GM12878 (cell line): ENCODE data around the gene OOEP.

Source experiments
- CREB1 ChIP-seq: IDR thresholded peaks from 2 replicates; pipeline ENCODE4 v1.6.1; 2012; ENCODE audit warnings: low read depth, mild to moderate bottlenecking, inconsistent platforms
- MYC ChIP-seq: IDR thresholded peaks from 2 replicates; pipeline ENCODE4 v1.6.1; 2011; ENCODE audit warnings: mild to moderate bottlenecking, low read length, moderate library complexity, inconsistent platforms; ENCODE audit not compliant: insufficient read depth, insufficient replicate concordance, insufficient read length, severe bottlenecking
- NBN ChIP-seq: fragments of 450-650 bp; IDR thresholded peaks from 2 replicates; pipeline ENCODE4 v1.6.1; 2016
- POLR2A ChIP-seq: IDR thresholded peaks from 2 replicates; pipeline ENCODE4 v1.6.1; 2011; ENCODE audit warnings: low read depth, mild to moderate bottlenecking, low read length
- POLR2AphosphoS5 ChIP-seq: IDR thresholded peaks from 2 replicates; pipeline ENCODE4 v1.6.1; 2011; ENCODE audit warnings: mild to moderate bottlenecking, low read length, inconsistent platforms
- TF ChIP-seq, protein P1 (sequence below): IDR thresholded peaks from 2 replicates; pipeline ENCODE4 v1.6.1; 2011; ENCODE audit warnings: borderline replicate concordance, low read depth, mild to moderate bottlenecking, moderate library complexity, mixed read lengths, low read length; ENCODE audit not compliant: insufficient read depth; ENCODE audit errors: extremely low read length
- TF ChIP-seq, protein P2 (sequence below), 3 experiments: IDR thresholded peaks in 2 of 3; conservative IDR thresholded peaks in 1 of 3; 2 replicates each; pipeline ENCODE4 v1.5.1; 2011; ENCODE audit warnings: low read depth in 3 of 3, low read length in 3 of 3, mild to moderate bottlenecking in 3 of 3, control low read depth in 2 of 3, moderate library complexity in 2 of 3, inconsistent platforms in 1 of 3, mixed read lengths in 1 of 3; ENCODE audit not compliant: control insufficient read depth in 2 of 3, insufficient read depth in 1 of 3; ENCODE audit errors: extremely low read depth in 1 of 3
- TF ChIP-seq, protein P3 (sequence below): IDR thresholded peaks from 2 replicates; pipeline ENCODE4 v1.6.1; 2011; ENCODE audit warnings: borderline replicate concordance, low read depth, mild to moderate bottlenecking, moderate library complexity, low read length; ENCODE audit not compliant: insufficient read depth, poor library complexity, severe bottlenecking

DNA sequence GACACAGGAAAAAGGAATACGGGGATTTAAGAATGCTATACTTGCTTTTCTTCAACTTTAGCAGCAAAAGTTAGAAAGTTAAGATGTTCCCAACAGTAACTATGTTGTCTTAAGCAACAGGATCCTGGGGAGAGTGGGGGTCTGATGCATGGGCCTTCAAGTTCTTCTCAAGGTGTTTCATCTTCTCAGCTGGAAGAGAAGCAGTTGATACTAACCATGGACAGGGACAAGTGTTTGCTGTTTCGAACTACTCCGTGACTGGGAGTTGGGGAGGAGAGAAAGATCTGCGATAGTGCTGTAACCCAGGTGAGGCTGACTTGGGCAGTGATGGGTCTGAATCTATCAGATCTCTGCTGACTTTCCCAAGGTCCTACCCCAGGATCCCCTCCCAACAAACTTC is 1.0 kb downstream of the OOEP start:
- TF ChIP-seq POLR2A = no peak
- TF ChIP-seq CREB1 = no peak
- TF ChIP-seq POLR2AphosphoS5 = no peak
- TF ChIP-seq, protein P1, sequence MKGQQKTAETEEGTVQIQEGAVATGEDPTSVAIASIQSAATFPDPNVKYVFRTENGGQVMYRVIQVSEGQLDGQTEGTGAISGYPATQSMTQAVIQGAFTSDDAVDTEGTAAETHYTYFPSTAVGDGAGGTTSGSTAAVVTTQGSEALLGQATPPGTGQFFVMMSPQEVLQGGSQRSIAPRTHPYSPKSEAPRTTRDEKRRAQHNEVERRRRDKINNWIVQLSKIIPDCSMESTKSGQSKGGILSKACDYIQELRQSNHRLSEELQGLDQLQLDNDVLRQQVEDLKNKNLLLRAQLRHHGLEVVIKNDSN = no peak
- TF ChIP-seq NBN = no peak
- TF ChIP-seq, protein P2, sequence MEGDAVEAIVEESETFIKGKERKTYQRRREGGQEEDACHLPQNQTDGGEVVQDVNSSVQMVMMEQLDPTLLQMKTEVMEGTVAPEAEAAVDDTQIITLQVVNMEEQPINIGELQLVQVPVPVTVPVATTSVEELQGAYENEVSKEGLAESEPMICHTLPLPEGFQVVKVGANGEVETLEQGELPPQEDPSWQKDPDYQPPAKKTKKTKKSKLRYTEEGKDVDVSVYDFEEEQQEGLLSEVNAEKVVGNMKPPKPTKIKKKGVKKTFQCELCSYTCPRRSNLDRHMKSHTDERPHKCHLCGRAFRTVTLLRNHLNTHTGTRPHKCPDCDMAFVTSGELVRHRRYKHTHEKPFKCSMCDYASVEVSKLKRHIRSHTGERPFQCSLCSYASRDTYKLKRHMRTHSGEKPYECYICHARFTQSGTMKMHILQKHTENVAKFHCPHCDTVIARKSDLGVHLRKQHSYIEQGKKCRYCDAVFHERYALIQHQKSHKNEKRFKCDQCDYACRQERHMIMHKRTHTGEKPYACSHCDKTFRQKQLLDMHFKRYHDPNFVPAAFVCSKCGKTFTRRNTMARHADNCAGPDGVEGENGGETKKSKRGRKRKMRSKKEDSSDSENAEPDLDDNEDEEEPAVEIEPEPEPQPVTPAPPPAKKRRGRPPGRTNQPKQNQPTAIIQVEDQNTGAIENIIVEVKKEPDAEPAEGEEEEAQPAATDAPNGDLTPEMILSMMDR (IDR thresholded peaks at IDR 0.05 in 2 of 3, conservative IDR thresholded peaks at IDR 0.05 in 1 of 3; ENCODE audit: control insufficient read depth in 2 of 3, extremely low read depth in 1 of 3, insufficient read depth in 1 of 3, low read depth in 3 of 3, low read length in 3 of 3) = no peak
- TF ChIP-seq, protein P3, sequence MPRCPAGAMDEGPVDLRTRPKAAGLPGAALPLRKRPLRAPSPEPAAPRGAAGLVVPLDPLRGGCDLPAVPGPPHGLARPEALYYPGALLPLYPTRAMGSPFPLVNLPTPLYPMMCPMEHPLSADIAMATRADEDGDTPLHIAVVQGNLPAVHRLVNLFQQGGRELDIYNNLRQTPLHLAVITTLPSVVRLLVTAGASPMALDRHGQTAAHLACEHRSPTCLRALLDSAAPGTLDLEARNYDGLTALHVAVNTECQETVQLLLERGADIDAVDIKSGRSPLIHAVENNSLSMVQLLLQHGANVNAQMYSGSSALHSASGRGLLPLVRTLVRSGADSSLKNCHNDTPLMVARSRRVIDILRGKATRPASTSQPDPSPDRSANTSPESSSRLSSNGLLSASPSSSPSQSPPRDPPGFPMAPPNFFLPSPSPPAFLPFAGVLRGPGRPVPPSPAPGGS = no peak
- no peak for TF ChIP-seq MYC
